HepG2 (cell line): ENCODE data around the gene DRD3. TPM values are rescaled to one million over a fixed set of nuclear protein-coding genes. Genes with fewer than 3 reads are reported as not detected.
A peak's percentile ranks its signal among the peaks of the same experiment; 100 is the strongest.

Experiments used
- ATAC-seq: fragments of 200-7000 bp; cut with Tn5 transposase; 3 replicates; pipeline ENCODE4 v1.9.1; 2020; ENCODE audit warnings: mild to moderate bottlenecking, moderate library complexity
- BruUV-seq: library from RNA; stranded (reverse); fragments of 400-500 nt; replicated peaks from 2 replicates; lab custom pipeline; 2021; lab: Mats Ljungman, UMichigan
- CTCF ChIA-PET: fragments of 300-600 bp; formaldehyde crosslinking; extraction: SDS; loops from one replicate; lab custom pipeline; 2021; ENCODE audit warnings: low total read pairs, inconsistent platforms, low intra/inter-chr PET ratio; lab: Yijun Ruan, JAX
- POLR2A ChIA-PET: fragments of 350-600 bp; sonication (Branson Sonifier 250); formaldehyde crosslinking; loops from one replicate; lab custom pipeline; 2020; ENCODE audit warnings: antibody characterized with exemption, inconsistent platforms; lab: Yijun Ruan, JAX
- DNase-seq: peaks from one replicate; pipeline ENCODE4 v3.0.0-alpha.2; 2015; ENCODE audit warnings: low spot score
- FAIRE-seq: peaks from 3 replicates; lab custom pipeline; 2011; peaks lifted over from hg19 to GRCh38; lab: Jason Lieb, UNC
- H2AFZ ChIP-seq: one replicate; pipeline ENCODE4 v1.6.1; 2011; ENCODE audit warnings: low read length, inconsistent platforms
- H3K27ac ChIP-seq: fragments of 300-600 bp; 3 replicates; pipeline ENCODE4 v1.8.0; 2011; ENCODE audit warnings: mixed run types, mild to moderate bottlenecking, mixed read lengths, low read length, inconsistent platforms; ENCODE audit not compliant: insufficient read depth; ENCODE audit errors: extremely low read length
- H3K27me3 ChIP-seq, 2 experiments: fragments of 200-600 bp in 1 of 2; 2 replicates in 1 of 2; 3 replicates in 1 of 2; pipeline versions ENCODE4 v1.6.0 to v1.8.0; 2011; ENCODE audit warnings: low read length in 2 of 2, mild to moderate bottlenecking in 2 of 2, moderate library complexity in 2 of 2, inconsistent platforms in 1 of 2; ENCODE audit not compliant: insufficient read depth in 2 of 2, control insufficient read depth in 1 of 2
- H3K36me3 ChIP-seq, 2 experiments: fragments of 200-600 bp in 1 of 2; replicated peaks in 1 of 2; 2 replicates in 1 of 2; 3 replicates in 1 of 2; pipeline versions ENCODE4 v1.5.1 to v1.8.0; 2011; ENCODE audit warnings: low read length in 2 of 2, inconsistent platforms in 1 of 2; ENCODE audit not compliant: insufficient read depth in 2 of 2, control insufficient read depth in 1 of 2
- H3K4me1 ChIP-seq: 2 replicates; pipeline ENCODE4 v1.5.1; 2012; ENCODE audit warnings: low read length, inconsistent platforms; ENCODE audit not compliant: insufficient read depth
- H3K4me2 ChIP-seq: 2 replicates; pipeline ENCODE4 v1.6.0; 2011; ENCODE audit warnings: low read depth, low read length, inconsistent platforms
- H3K4me3 ChIP-seq, 3 experiments: fragments of 200-600 bp in 1 of 3; sonication (generic), shearing (Covaris generic) in 1 of 3; replicated peaks in 1 of 3; 2 replicates each; pipeline ENCODE4 v1.5.1; 2011 to 2016; ENCODE audit warnings: low read length in 3 of 3, inconsistent platforms in 2 of 3, low read depth in 2 of 3, mild to moderate bottlenecking in 2 of 3, control low read depth in 1 of 3, mixed read lengths in 1 of 3; ENCODE audit not compliant: insufficient read depth in 1 of 3
- H3K79me2 ChIP-seq: one replicate; pipeline ENCODE4 v1.6.1; 2011; ENCODE audit warnings: low read length, inconsistent platforms; ENCODE audit not compliant: insufficient read depth
- H3K9ac ChIP-seq: 2 replicates; pipeline ENCODE4 v1.6.0; 2011; ENCODE audit warnings: mild to moderate bottlenecking, low read depth, low read length, inconsistent platforms; ENCODE audit not compliant: insufficient read depth
- H3K9me3 ChIP-seq: 2 replicates; pipeline ENCODE4 v1.5.1; 2012; ENCODE audit warnings: mild to moderate bottlenecking, low read length
- H4K20me1 ChIP-seq: 2 replicates; pipeline ENCODE4 v1.6.0; 2011; ENCODE audit warnings: inconsistent platforms, mild to moderate bottlenecking, low read length, moderate library complexity; ENCODE audit not compliant: insufficient read depth
- NFKBIZ ChIP-seq: IDR thresholded peaks from 2 replicates; pipeline ENCODE4 v1.6.1; 2018; ENCODE audit warnings: missing genetic modification reagents, missing compliant biosample characterization
- SUZ12 ChIP-seq: fragments of 150-350 bp; IDR thresholded peaks from 2 replicates; pipeline ENCODE4 v1.6.1; 2014; ENCODE audit warnings: low read depth, low read length
- ZMYM4 ChIP-seq: sonication (generic); formaldehyde crosslinking; IDR thresholded peaks from 2 replicates; pipeline ENCODE4 v1.8.1; 2023; ENCODE audit warnings: mild to moderate bottlenecking, missing genetic modification reagents
- ZNF629 ChIP-seq: sonication (generic); formaldehyde crosslinking; conservative IDR thresholded peaks from 2 replicates; pipeline ENCODE4 v1.5.0; 2020; ENCODE audit warnings: missing genetic modification reagents
- WGBS: methylation state at CpG from one replicate; pipeline ENCODE4 v1.1.6; 2017; ENCODE audit warnings: low lambda C conversion rate; 5-methylcytosine and 5-hydroxymethylcytosine counted together
- in situ Hi-C: cut with HindIII; loops from 2 replicates; pipeline ENCODE4 v1.10.0; 2017; ENCODE audit warnings: low pct_unique_long_range_greater_than_20kb; ENCODE audit not compliant: extremely low pct_ligation_motif_present
- intact Hi-C: fragments of 100-400 bp; cut with micrococcal nuclease; formaldehyde crosslinking; loops from one replicate; pipeline ENCODE4 v1.10.0; 2022; ENCODE audit not compliant: unreplicated experiment
- polyA plus RNA-seq, 8 experiments: library from polyadenylated mRNA; depleted of rRNA in 3 of 8; stranded (reverse) in 7 of 8; unstranded in 1 of 8; fragments of >200 nt; fragmentation: Illumina TruSeq in 4 of 8; extraction: Trizol in 4 of 8; gene quantifications; 2 replicates each; pipeline versions ENCODE4 v1.2.1 to v1.2.3, GENCODE V29; 2011 to 2016; ENCODE audit warnings: low read depth in 4 of 8, missing spikeins in 1 of 8, mixed read lengths in 1 of 8; ENCODE audit not compliant: insufficient read depth in 1 of 8
- total RNA-seq, 5 experiments: library from RNA; depleted of rRNA; stranded (reverse); fragments of >200 nt; fragmentation: Illumina TruSeq; extraction: Trizol; gene quantifications; 2 replicates each; pipeline ENCODE4 v1.2.3, GENCODE V29; 2016; ENCODE audit warnings: low read depth in 1 of 5
- TF ChIP-seq, protein P1 (sequence below), 2 experiments: fragments of 450-650 bp in 1 of 2; sonication (generic) in 1 of 2; formaldehyde crosslinking in 1 of 2; IDR thresholded peaks; 2 replicates each; pipeline versions ENCODE4 v1.6.1 to v1.8.0; 2016 to 2022; ENCODE audit warnings: antibody characterized with exemption in 1 of 2, mild to moderate bottlenecking in 1 of 2, missing genetic modification reagents in 1 of 2
- TF ChIP-seq, protein P2 (sequence below), 2 experiments: IDR thresholded peaks; 2 replicates each; pipeline ENCODE4 v1.6.1; 2011 to 2012; ENCODE audit warnings: low read length in 2 of 2, borderline replicate concordance in 1 of 2, low read depth in 1 of 2, mild to moderate bottlenecking in 1 of 2, moderate library complexity in 1 of 2

Gene DRD3
- total and polyA plus RNA-seq, 2 of the 13 experiments (the other 11 are each of a cell fraction or from before 2014, with no cell fraction given), result not detected

DNA sequence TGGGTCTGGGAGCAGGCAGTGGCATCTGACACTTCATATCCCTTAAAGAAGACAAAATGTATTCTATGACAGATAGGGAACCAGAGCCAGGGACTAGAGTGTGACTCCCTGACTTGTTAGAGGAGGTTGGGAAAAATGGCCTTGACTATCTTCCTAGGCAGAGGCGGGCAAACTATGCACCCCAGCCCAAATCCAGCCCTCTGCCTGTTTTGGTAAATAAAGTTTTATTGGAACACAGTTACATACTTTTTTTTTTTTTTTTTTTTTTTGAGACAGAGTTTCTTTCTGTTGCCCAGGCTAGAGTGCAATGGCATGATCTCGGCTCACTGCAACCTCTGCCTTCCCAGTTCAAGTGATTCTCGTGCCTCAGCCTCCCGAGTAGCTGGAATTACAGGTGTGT is 75.0 kb downstream of the DRD3 start:
- Histone ChIP-seq H3K4me1 (no peaks in the 10 kb centered on the region), H3K4me2 (no peak overlapping the region), H3K9me3 (no peaks in the 10 kb centered on the region), H3K27ac (no peak overlapping the region), H3K79me2 (no peaks in the 10 kb centered on the region), H4K20me1 (no peaks in the 10 kb centered on the region), H2AFZ (no peak overlapping the region), H3K27me3 (no peaks in the 10 kb centered on the region), H3K4me3 (no peak overlapping the region), H3K9ac (no peak overlapping the region), H3K36me3 (no peaks in the 10 kb centered on the region)
- DNase-seq, result no peak
- ATAC-seq, result no peak
- TF ChIP-seq, protein P1, sequence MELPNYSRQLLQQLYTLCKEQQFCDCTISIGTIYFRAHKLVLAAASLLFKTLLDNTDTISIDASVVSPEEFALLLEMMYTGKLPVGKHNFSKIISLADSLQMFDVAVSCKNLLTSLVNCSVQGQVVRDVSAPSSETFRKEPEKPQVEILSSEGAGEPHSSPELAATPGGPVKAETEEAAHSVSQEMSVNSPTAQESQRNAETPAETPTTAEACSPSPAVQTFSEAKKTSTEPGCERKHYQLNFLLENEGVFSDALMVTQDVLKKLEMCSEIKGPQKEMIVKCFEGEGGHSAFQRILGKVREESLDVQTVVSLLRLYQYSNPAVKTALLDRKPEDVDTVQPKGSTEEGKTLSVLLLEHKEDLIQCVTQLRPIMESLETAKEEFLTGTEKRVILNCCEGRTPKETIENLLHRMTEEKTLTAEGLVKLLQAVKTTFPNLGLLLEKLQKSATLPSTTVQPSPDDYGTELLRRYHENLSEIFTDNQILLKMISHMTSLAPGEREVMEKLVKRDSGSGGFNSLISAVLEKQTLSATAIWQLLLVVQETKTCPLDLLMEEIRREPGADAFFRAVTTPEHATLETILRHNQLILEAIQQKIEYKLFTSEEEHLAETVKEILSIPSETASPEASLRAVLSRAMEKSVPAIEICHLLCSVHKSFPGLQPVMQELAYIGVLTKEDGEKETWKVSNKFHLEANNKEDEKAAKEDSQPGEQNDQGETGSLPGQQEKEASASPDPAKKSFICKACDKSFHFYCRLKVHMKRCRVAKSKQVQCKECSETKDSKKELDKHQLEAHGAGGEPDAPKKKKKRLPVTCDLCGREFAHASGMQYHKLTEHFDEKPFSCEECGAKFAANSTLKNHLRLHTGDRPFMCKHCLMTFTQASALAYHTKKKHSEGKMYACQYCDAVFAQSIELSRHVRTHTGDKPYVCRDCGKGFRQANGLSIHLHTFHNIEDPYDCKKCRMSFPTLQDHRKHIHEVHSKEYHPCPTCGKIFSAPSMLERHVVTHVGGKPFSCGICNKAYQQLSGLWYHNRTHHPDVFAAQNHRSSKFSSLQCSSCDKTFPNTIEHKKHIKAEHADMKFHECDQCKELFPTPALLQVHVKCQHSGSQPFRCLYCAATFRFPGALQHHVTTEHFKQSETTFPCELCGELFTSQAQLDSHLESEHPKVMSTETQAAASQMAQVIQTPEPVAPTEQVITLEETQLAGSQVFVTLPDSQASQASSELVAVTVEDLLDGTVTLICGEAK (IDR thresholded peaks at IDR 0.05), result no peak; the same call in 1 of the 2 replicates
- TF ChIP-seq, protein P1 (CRISPR knock-in tag; IDR thresholded peaks at IDR 0.05), result peak; percentile 64
- TF ChIP-seq ZNF629 (no peak), NFKBIZ (CRISPR knock-in tag) (no peak), SUZ12 (no peak), ZMYM4 (CRISPR knock-in tag) (no peak)
- TF ChIP-seq, protein P2, sequence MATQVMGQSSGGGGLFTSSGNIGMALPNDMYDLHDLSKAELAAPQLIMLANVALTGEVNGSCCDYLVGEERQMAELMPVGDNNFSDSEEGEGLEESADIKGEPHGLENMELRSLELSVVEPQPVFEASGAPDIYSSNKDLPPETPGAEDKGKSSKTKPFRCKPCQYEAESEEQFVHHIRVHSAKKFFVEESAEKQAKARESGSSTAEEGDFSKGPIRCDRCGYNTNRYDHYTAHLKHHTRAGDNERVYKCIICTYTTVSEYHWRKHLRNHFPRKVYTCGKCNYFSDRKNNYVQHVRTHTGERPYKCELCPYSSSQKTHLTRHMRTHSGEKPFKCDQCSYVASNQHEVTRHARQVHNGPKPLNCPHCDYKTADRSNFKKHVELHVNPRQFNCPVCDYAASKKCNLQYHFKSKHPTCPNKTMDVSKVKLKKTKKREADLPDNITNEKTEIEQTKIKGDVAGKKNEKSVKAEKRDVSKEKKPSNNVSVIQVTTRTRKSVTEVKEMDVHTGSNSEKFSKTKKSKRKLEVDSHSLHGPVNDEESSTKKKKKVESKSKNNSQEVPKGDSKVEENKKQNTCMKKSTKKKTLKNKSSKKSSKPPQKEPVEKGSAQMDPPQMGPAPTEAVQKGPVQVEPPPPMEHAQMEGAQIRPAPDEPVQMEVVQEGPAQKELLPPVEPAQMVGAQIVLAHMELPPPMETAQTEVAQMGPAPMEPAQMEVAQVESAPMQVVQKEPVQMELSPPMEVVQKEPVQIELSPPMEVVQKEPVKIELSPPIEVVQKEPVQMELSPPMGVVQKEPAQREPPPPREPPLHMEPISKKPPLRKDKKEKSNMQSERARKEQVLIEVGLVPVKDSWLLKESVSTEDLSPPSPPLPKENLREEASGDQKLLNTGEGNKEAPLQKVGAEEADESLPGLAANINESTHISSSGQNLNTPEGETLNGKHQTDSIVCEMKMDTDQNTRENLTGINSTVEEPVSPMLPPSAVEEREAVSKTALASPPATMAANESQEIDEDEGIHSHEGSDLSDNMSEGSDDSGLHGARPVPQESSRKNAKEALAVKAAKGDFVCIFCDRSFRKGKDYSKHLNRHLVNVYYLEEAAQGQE (IDR thresholded peaks at IDR 0.05; ENCODE audit: borderline replicate concordance in 1 of 2, low read depth in 1 of 2, low read length in 2 of 2), result no peak
- no peak for FAIRE-seq
- CTCF ChIA-PET, result no interaction called here
- POLR2A ChIA-PET, result no interaction called here
- no TSS peak for BruUV-seq
- intact Hi-C loops (no loop called here), in situ Hi-C loops (no loop called here)
- 3% methylated on average over 4 of the region's 4 CpGs for WGBS
